Bronchial epithelial cell (primary cell): Measurements from ENCODE around the gene DCP1B. TPM values are rescaled to one million over a fixed set of nuclear protein-coding genes. Genes with fewer than 3 reads are reported as not detected.
A peak's percentile ranks its signal among the peaks of the same experiment; 100 is the strongest.

Experiments used
- DNase-seq: peaks from one replicate; pipeline ENCODE4 v3.0.0-alpha.2; 2010; ENCODE audit warnings: low read depth
- FAIRE-seq: peaks from 2 replicates; lab custom pipeline; 2011; peaks lifted over from hg19 to GRCh38; lab: Jason Lieb, UNC
- H3K27me3 ChIP-seq: 2 replicates; pipeline ENCODE4 v1.5.1; 2011; ENCODE audit warnings: low read length; ENCODE audit not compliant: control insufficient read depth, insufficient read depth
- H3K36me3 ChIP-seq: 2 replicates; pipeline ENCODE4 v1.5.1; 2011; ENCODE audit warnings: low read length; ENCODE audit not compliant: control insufficient read depth, insufficient read depth
- H3K4me3 ChIP-seq: 2 replicates; pipeline ENCODE4 v1.5.1; 2011; ENCODE audit warnings: mild to moderate bottlenecking, low read depth, low read length, control low read depth
- CTCF ChIP-seq: IDR thresholded peaks from 2 replicates; pipeline ENCODE4 v1.5.1; 2011; ENCODE audit warnings: mild to moderate bottlenecking, moderate library complexity, low read length, control low read depth, inconsistent platforms; ENCODE audit not compliant: insufficient read depth, severe bottlenecking
- total RNA-seq: library from RNA; depleted of rRNA; stranded (reverse); fragments of >200 nt; gene quantifications from 2 replicates; pipeline ENCODE4 v1.2.1, GENCODE V29; 2014

DCP1B gene
- total RNA-seq, 1 donor from 2014 or later = 1.3 TPM

- Histone ChIP-seq H3K4me3 (no peak overlapping the region), H3K36me3 (no peaks in the 10 kb centered on the region), H3K27me3 (no peaks in the 10 kb centered on the region)
- FAIRE-seq (no peak), DNase-seq (no peak)
- TF ChIP-seq CTCF = no peak
Measured at GRCh38 chr12:1914114-1914911, 89.9 kb downstream of the DCP1B start.

- Histone ChIP-seq H3K4me3 (no peak overlapping the region), H3K27me3 (no peaks in the 10 kb centered on the region), H3K36me3 (no peaks in the 10 kb centered on the region)
- TF ChIP-seq CTCF = no peak
- DNase-seq (no peak), FAIRE-seq (no peak)
Measured at GRCh38 chr12:1913377-1914113, 90.7 kb downstream of the DCP1B start.

- DNase-seq (no peak), FAIRE-seq (peak; percentile 72)
- Histone ChIP-seq H3K36me3 (no peaks in the 10 kb centered on the region), H3K27me3 (no peaks in the 10 kb centered on the region), H3K4me3 (no peak overlapping the region)
- TF ChIP-seq CTCF = no peak
Measured at GRCh38 chr12:1912580-1913376, 91.5 kb downstream of the DCP1B start.

GRCh38 chr12:1911598-1912575 is 92.4 kb downstream of the DCP1B start:
- Histone ChIP-seq H3K36me3 (no peaks in the 10 kb centered on the region), H3K27me3 (no peaks in the 10 kb centered on the region), H3K4me3 (no peak overlapping the region)
- no peak for DNase-seq
- no peak for FAIRE-seq
- no peak for TF ChIP-seq CTCF

- Histone ChIP-seq H3K36me3 (no peaks in the 10 kb centered on the region), H3K27me3 (no peaks in the 10 kb centered on the region), H3K4me3 (no peak overlapping the region)
- DNase-seq = no peak
- no peak for TF ChIP-seq CTCF
- FAIRE-seq = no peak
Measured at GRCh38 chr12:1910468-1910867, 93.8 kb downstream of the DCP1B start.
